Smooth muscle cell (in vitro differentiated cells): Measurements from ENCODE around the gene DCTN2. TPM values are rescaled to one million over a fixed set of nuclear protein-coding genes. Genes with fewer than 3 reads are reported as not detected.
"Not testable (repeated sequence)": the region's sequence is repeated elsewhere in the genome, so short reads cannot be mapped to it uniquely, and the experiment has no call there.

ENCODE experiments used
- DNase-seq: peaks from one replicate; lab custom pipeline; 2025; ENCODE audit not compliant: unreplicated experiment; lab: John Stamatoyannopoulos, UW
- H2AFZ ChIP-seq: fragments of 200-600 bp; sonication (generic); 2 replicates; pipeline ENCODE4 v1.6.0; 2016; ENCODE audit warnings: antibody characterized with exemption, low read depth, mild to moderate bottlenecking
- H3F3A ChIP-seq: fragments of 200-600 bp; sonication (generic); 2 replicates; pipeline ENCODE4 v1.6.0; 2017; ENCODE audit warnings: antibody characterized with exemption, low read depth
- H3K27ac ChIP-seq: fragments of 200-600 bp; sonication (generic); 2 replicates; pipeline ENCODE4 v1.5.1; 2016; ENCODE audit warnings: low read depth, mild to moderate bottlenecking
- H3K27me3 ChIP-seq: fragments of 200-600 bp; sonication (generic); 2 replicates; pipeline ENCODE4 v1.6.1; 2016; ENCODE audit warnings: low read depth, mild to moderate bottlenecking
- H3K36me3 ChIP-seq: fragments of 200-600 bp; sonication (generic); 2 replicates; pipeline ENCODE4 v1.5.1; 2016; ENCODE audit warnings: low read depth
- H3K4me1 ChIP-seq: fragments of 200-600 bp; sonication (generic); 2 replicates; pipeline ENCODE4 v1.5.1; 2016; ENCODE audit warnings: low read depth
- H3K4me2 ChIP-seq: fragments of 200-600 bp; sonication (generic); 2 replicates; pipeline ENCODE4 v1.6.0; 2016; ENCODE audit warnings: mild to moderate bottlenecking
- H3K4me3 ChIP-seq: fragments of 200-600 bp; sonication (generic); 2 replicates; pipeline ENCODE4 v1.5.1; 2016; ENCODE audit warnings: mild to moderate bottlenecking
- H3K79me2 ChIP-seq: fragments of 200-600 bp; sonication (generic); 2 replicates; pipeline ENCODE4 v1.6.0; 2016; ENCODE audit warnings: low read depth, mild to moderate bottlenecking
- H3K9ac ChIP-seq: fragments of 200-600 bp; sonication (generic); 2 replicates; pipeline ENCODE4 v1.6.0; 2016; ENCODE audit warnings: low read depth
- H3K9me3 ChIP-seq: fragments of 200-600 bp; sonication (generic); replicated peaks from 2 replicates; pipeline ENCODE4 v1.5.1; 2016; ENCODE audit warnings: low read depth
- H4K20me1 ChIP-seq: fragments of 200-600 bp; sonication (generic); 2 replicates; pipeline ENCODE4 v1.6.0; 2016; ENCODE audit warnings: low read depth
- WGBS: methylation state at CpG from one replicate; pipeline ENCODE4 v1.1.7; 2016; ENCODE audit warnings: low lambda C conversion rate; 5-methylcytosine and 5-hydroxymethylcytosine counted together
- polyA plus RNA-seq: library from polyadenylated mRNA; unstranded; fragments of >200 nt; fragmentation: Nextera tagmentation; extraction: Ambion mirVana; gene quantifications from 2 replicates; pipeline ENCODE4 v1.2.1, GENCODE V29; 2016
- total RNA-seq: library from RNA; depleted of rRNA; stranded (reverse); fragments of >200 nt; gene quantifications from 2 replicates; pipeline ENCODE4 v1.2.3, GENCODE V29; 2014
- TF ChIP-seq, protein P1 (sequence below): fragments of 200-600 bp; sonication (generic); IDR thresholded peaks from 2 replicates; pipeline ENCODE4 v1.5.1; 2017; ENCODE audit warnings: borderline replicate concordance, mild to moderate bottlenecking, antibody characterized with exemption; ENCODE audit not compliant: insufficient read depth, poor library complexity, severe bottlenecking

DCTN2 gene
- total and polyA plus RNA-seq, 2 experiments from 2014 or later = 107 to 119 TPM

DNA sequence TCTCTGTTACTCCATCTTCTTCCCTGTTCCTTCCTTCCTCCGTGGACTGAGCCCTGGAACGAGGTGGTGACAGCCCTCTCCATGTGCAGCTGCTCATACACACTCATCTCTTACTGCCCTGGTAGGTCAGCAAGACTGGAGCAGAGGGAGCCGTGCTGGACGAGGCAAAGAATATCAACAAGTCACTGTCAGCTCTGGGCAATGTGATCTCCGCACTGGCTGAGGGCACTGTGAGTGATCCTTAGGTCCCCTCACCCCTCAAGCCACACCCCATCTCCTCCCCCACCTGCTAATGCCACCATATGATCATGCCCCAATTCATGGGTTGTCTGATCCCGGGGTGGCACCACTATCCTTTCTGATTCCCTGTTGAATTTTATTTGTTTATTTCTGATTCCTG is 21.8 kb upstream of the DCTN2 start:
- Histone ChIP-seq H3K9ac (no peak overlapping the region), H2AFZ (no peak overlapping the region), H3K36me3 (no peaks in the 10 kb centered on the region), H3F3A (no peaks in the 10 kb centered on the region), H3K4me1 (no peaks in the 10 kb centered on the region), H3K27me3 (no peaks in the 10 kb centered on the region), H3K4me2 (no peak overlapping the region), H4K20me1 (no peaks in the 10 kb centered on the region), H3K27ac (no peak overlapping the region), H3K4me3 (no peak overlapping the region), H3K79me2 (no peaks in the 10 kb centered on the region), H3K9me3 (no peaks in the 10 kb centered on the region)
- DNase-seq = no peak
- TF ChIP-seq, protein P1, sequence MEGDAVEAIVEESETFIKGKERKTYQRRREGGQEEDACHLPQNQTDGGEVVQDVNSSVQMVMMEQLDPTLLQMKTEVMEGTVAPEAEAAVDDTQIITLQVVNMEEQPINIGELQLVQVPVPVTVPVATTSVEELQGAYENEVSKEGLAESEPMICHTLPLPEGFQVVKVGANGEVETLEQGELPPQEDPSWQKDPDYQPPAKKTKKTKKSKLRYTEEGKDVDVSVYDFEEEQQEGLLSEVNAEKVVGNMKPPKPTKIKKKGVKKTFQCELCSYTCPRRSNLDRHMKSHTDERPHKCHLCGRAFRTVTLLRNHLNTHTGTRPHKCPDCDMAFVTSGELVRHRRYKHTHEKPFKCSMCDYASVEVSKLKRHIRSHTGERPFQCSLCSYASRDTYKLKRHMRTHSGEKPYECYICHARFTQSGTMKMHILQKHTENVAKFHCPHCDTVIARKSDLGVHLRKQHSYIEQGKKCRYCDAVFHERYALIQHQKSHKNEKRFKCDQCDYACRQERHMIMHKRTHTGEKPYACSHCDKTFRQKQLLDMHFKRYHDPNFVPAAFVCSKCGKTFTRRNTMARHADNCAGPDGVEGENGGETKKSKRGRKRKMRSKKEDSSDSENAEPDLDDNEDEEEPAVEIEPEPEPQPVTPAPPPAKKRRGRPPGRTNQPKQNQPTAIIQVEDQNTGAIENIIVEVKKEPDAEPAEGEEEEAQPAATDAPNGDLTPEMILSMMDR = no peak
- 92% methylated on average over 6 of the region's 6 CpGs for WGBS

DNA sequence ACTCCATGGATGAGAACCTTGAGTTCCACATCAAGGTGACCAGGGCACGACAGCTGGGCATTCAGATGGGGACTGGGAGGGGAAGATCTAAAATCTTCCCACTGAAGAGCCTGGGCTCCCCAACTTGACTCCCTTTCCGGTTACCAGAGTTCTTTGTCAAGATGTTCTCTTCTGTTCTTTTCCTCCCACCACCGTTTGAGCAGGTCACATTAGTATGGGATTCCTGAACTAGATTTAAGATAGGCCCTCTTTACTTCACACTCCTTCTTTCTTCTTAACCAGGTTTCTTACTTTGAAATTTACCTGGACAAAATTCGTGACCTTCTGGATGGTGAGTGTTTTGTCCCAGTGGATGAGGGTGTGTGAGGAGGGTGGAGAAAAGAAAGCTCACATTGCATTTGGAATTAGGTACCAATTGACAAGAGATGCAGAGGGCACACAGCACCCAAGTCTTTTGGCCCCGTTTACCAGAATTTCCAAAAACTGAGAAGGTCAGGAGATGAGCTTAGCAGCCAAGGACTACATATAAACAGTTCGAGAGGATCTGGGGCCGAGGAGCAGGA is 17.3 kb upstream of the DCTN2 start:
- WGBS = 97% methylated on average over 7 of the region's 7 CpGs
- Histone ChIP-seq H3K4me2 (no peak overlapping the region), H3K9me3 (no peaks in the 10 kb centered on the region)

DNA sequence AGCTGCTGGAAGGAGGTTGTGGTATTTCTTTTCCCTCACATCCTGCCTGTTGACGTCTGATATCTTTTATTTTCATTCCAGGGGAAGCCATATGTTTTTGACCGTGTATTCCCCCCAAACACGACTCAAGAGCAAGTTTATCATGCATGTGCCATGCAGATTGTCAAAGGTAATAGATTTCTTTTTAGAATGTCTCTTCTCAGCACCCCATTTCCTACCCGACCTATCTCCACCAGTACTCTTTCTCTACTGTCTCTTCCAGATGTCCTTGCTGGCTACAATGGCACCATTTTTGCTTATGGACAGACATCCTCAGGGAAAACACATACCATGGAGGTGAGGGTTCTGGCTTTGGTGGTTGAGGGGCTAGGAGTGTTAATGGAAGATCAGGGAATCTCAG is 16.4 kb upstream of the DCTN2 start:
- Histone ChIP-seq H3K36me3 (no peaks in the 10 kb centered on the region), H3K4me3 (no peak overlapping the region), H3K9me3 (no peaks in the 10 kb centered on the region), H3F3A (no peaks in the 10 kb centered on the region), H4K20me1 (peaks cover 31% of the 10 kb centered on the region), H3K27me3 (no peaks in the 10 kb centered on the region), H2AFZ (no peak overlapping the region), H3K9ac (no peak overlapping the region), H3K4me1 (peaks cover 6% of the 10 kb centered on the region), H3K79me2 (no peaks in the 10 kb centered on the region), H3K27ac (no peak overlapping the region), H3K4me2 (no peak overlapping the region)
- DNase-seq = no peak
- 67% methylated on average over 4 of the region's 4 CpGs for WGBS
- TF ChIP-seq, protein P1 = no peak

More for the DNA sequence above, 17.3 kb upstream of the DCTN2 start:
- Histone ChIP-seq H3K9ac (no peak overlapping the region), H4K20me1 (peaks cover 27% of the 10 kb centered on the region), H3K4me1 (peaks cover 6% of the 10 kb centered on the region), H3K27ac (no peak overlapping the region), H3F3A (no peaks in the 10 kb centered on the region), H3K27me3 (no peaks in the 10 kb centered on the region), H3K36me3 (no peaks in the 10 kb centered on the region), H2AFZ (no peak overlapping the region), H3K4me3 (no peak overlapping the region), H3K79me2 (no peaks in the 10 kb centered on the region)
- TF ChIP-seq, protein P1 = no peak
- DNase-seq = no peak

DNA sequence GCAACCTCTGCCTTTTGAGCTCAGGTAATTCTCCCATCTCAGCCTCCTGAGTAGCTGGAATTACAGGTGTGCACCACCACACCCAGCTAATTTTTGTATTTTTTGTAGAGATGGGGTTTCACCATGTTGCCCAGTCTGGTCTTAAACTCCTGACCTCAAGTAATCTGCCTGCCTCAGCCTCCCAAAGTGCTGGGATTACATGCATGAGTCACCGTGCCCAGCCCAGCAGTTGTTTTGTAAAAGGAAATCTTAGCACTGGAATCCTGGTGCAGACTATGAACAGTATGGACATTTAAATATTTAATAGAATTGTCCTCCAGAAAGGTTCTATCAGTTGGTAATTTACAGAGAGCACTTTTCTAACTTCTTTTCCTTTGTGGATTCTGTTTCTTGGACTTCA is 14.1 kb upstream of the DCTN2 start:
- H3K27me3 ChIP-seq, H3K4me2 ChIP-seq, DNase-seq, H2AFZ ChIP-seq, H3K4me1 ChIP-seq, H3K9me3 ChIP-seq, H3K36me3 ChIP-seq, H3K9ac ChIP-seq, H3K27ac ChIP-seq, H3K79me2 ChIP-seq, H3K4me3 ChIP-seq, H3F3A ChIP-seq: not testable (repeated sequence)
- H4K20me1 ChIP-seq = peaks cover 34% of the 10 kb centered on the region
- WGBS = 10% methylated on average over 1 of the region's 1 CpG
